Prostate gland (tissue), 2 donors: ENCODE data around the gene SRM. TPM values are rescaled to one million over a fixed set of nuclear protein-coding genes. Genes with fewer than 3 reads are reported as not detected.

ENCODE experiments used
- DNase-seq: peaks from one replicate; pipeline ENCODE4 v3.0.0-alpha.2; 2019; ENCODE audit warnings: low spot score
- H3K27ac ChIP-seq, 2 donors: fragments of 200-600 bp; sonication (generic); 2 replicates each; pipeline ENCODE4 v1.5.1; 2017 to 2019
- H3K27me3 ChIP-seq: fragments of 200-600 bp; sonication (generic); replicated peaks from 2 replicates; pipeline ENCODE4 v1.5.1; 2019; ENCODE audit not compliant: insufficient read depth
- H3K36me3 ChIP-seq, 2 donors: fragments of 200-600 bp; sonication (generic); 1 replicate in 1 of 2; 2 replicates in 1 of 2; pipeline versions ENCODE4 v1.5.1 to v1.8.1; 2017 to 2019
- H3K4me1 ChIP-seq: fragments of 200-600 bp; sonication (generic); replicated peaks from 2 replicates; pipeline ENCODE4 v1.5.1; 2019
- H3K4me3 ChIP-seq, 2 donors: fragments of 200-600 bp; sonication (generic); 2 replicates each; pipeline ENCODE4 v1.5.1; 2017 to 2019
- H3K9me3 ChIP-seq: fragments of 200-600 bp; sonication (generic); 2 replicates; pipeline ENCODE4 v1.5.1; 2017
- CTCF ChIP-seq, 4 experiments: fragments of 200-600 bp in 2 of 4; fragments of 450-650 bp in 2 of 4; sonication (generic) in 2 of 4; IDR thresholded peaks; 1 replicate in 3 of 4; 2 replicates in 1 of 4; pipeline ENCODE4 v1.5.1; 2016 to 2019; ENCODE audit warnings: antibody characterized with exemption in 4 of 4, mild to moderate bottlenecking in 2 of 4, moderate library complexity in 2 of 4
- POLR2A ChIP-seq: fragments of 450-650 bp; IDR thresholded peaks from one replicate; pipeline ENCODE4 v1.6.1; 2016; ENCODE audit warnings: antibody characterized with exemption, mild to moderate bottlenecking
- POLR2AphosphoS5 ChIP-seq: sonication (generic); formaldehyde crosslinking; IDR thresholded peaks from one replicate; pipeline ENCODE4 v1.6.1; 2017; ENCODE audit warnings: antibody characterized with exemption
- WGBS: methylation state at CpG from one replicate; pipeline ENCODE4 v1.1.5; 2018; 5-methylcytosine and 5-hydroxymethylcytosine counted together
- intact Hi-C: fragments of 100-400 bp; cut with DNase I; formaldehyde crosslinking; loops from one replicate; pipeline ENCODE4 v1.14.2; 2022
- total RNA-seq, 2 donors: library from RNA; depleted of rRNA; stranded (reverse); fragments of >200 nt; gene quantifications; one replicate each; pipeline ENCODE4 v1.1.0, GENCODE V29; 2016

SRM gene
- total RNA-seq, 2 donors from 2014 or later = 39.3 to 89.2 TPM

GRCh38 chr1:11055676-11056075 is 4.1 kb downstream of the SRM start:
- TF ChIP-seq CTCF (IDR thresholded peaks at IDR 0.05) (no peak), POLR2AphosphoS5 (no peak), POLR2A (no peak)
- no peaks in the 10 kb centered on the region for H3K27me3 ChIP-seq
- H3K4me3 ChIP-seq = no peak overlapping the region
- H3K4me1 ChIP-seq = peaks cover 4% of the 10 kb centered on the region
- H3K27ac ChIP-seq = no peak overlapping the region
- DNase-seq = no peak
- no peaks in the 10 kb centered on the region for H3K9me3 ChIP-seq
- H3K36me3 ChIP-seq = peaks cover 6 to 9% of the 10 kb centered on the region in 2 donors
- intact Hi-C loops = no loop called here
- WGBS = 90% methylated on average over 9 of the region's 12 CpGs

DNA sequence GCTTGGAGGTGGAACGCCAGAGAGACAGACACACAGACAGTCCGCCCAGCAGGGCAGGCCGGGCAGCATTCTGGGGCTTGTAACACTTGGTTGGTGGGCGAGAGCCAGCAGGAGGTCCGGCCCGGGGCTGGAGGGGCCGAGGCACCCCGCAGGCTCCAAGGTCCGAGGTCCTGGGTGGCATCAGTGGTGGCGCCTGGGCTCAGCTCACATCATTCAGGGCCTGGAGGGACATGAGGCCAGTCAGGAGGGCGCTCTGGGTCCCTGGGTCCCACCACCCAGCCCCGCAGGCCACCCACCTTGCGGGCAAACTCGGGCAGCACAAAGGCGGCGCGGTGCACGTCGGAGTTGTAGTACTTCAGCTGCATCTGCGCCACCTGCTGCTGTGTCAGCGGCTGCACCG is 5.2 kb downstream of the SRM start:
- no peak overlapping the region for H3K27ac ChIP-seq
- intact Hi-C loops = no loop called here
- H3K36me3 ChIP-seq = peaks cover 6 to 9% of the 10 kb centered on the region in 2 donors
- no peaks in the 10 kb centered on the region for H3K27me3 ChIP-seq
- TF ChIP-seq POLR2AphosphoS5 = no peak
- no peak for TF ChIP-seq POLR2A
- TF ChIP-seq CTCF (IDR thresholded peaks at IDR 0.05) = no peak
- no peak overlapping the region for H3K4me3 ChIP-seq
- H3K9me3 ChIP-seq = no peaks in the 10 kb centered on the region
- no peak for DNase-seq
- H3K4me1 ChIP-seq = peaks cover 4% of the 10 kb centered on the region
- WGBS = 85% methylated on average over 22 of the region's 22 CpGs

- Histone ChIP-seq H3K9me3 (no peaks in the 10 kb centered on the region), H3K27ac (no peak overlapping the region), H3K4me3 (no peak overlapping the region), H3K4me1 (peaks cover 4% of the 10 kb centered on the region), H3K36me3 (peaks cover 6 to 9% of the 10 kb centered on the region in 2 donors), H3K27me3 (no peaks in the 10 kb centered on the region)
- TF ChIP-seq POLR2A (no peak), CTCF (IDR thresholded peaks at IDR 0.05) (no peak), POLR2AphosphoS5 (no peak)
- WGBS = 88% methylated on average over 7 of the region's 7 CpGs
- intact Hi-C loops = no loop called here
- no peak for DNase-seq
Measured at GRCh38 chr1:11054181-11054580, 5.6 kb downstream of the SRM start.

DNA sequence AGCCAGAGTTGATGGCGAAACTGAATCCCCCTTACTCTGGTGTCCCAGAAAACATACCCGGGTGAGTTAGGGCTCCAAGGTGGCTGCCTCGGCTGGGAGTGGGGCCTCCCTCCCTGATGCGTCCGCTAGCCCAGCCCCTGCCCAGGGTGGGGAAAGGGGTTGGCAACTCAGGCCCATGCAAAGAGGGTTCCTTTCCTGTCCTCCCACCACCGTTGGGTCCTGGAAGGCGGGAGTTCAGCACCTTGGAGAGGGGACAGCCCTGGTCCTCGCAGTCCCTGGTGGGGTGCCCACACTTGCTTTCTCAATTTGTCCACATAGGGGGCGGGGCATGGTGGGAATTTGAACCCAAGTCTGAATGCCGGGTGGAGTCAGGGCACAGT is 6.1 kb downstream of the SRM start:
- Histone ChIP-seq H3K27me3 (no peaks in the 10 kb centered on the region), H3K4me3 (no peak overlapping the region), H3K4me1 (peaks cover 3% of the 10 kb centered on the region), H3K36me3 (peaks cover 6 to 9% of the 10 kb centered on the region in 2 donors), H3K27ac (no peak overlapping the region), H3K9me3 (no peaks in the 10 kb centered on the region)
- no peak for TF ChIP-seq POLR2AphosphoS5
- WGBS = 53% methylated on average over 10 of the region's 10 CpGs
- intact Hi-C loops = no loop called here
- no peak for DNase-seq

GRCh38 chr1:11052839-11053757 is 6.7 kb downstream of the SRM start:
- Histone ChIP-seq H3K9me3 (no peaks in the 10 kb centered on the region), H3K36me3 (peaks cover 6 to 9% of the 10 kb centered on the region in 2 donors), H3K4me3 (no peak overlapping the region), H3K27me3 (no peaks in the 10 kb centered on the region), H3K4me1 (no peaks in the 10 kb centered on the region), H3K27ac (no peak overlapping the region)
- intact Hi-C loops = no loop called here
- DNase-seq = no peak
- TF ChIP-seq CTCF (IDR thresholded peaks at IDR 0.05) (no peak), POLR2A (no peak), POLR2AphosphoS5 (no peak)
- WGBS = 29% methylated on average over 29 of the region's 29 CpGs
